Effector CD8-positive, alpha-beta T cell (primary cell): ENCODE results near the gene OLFML1.

ENCODE experiments used
- DNase-seq: peaks from one replicate; lab custom pipeline; 2025; lab: John Stamatoyannopoulos, UW

The OLFML1 gene

DNA sequence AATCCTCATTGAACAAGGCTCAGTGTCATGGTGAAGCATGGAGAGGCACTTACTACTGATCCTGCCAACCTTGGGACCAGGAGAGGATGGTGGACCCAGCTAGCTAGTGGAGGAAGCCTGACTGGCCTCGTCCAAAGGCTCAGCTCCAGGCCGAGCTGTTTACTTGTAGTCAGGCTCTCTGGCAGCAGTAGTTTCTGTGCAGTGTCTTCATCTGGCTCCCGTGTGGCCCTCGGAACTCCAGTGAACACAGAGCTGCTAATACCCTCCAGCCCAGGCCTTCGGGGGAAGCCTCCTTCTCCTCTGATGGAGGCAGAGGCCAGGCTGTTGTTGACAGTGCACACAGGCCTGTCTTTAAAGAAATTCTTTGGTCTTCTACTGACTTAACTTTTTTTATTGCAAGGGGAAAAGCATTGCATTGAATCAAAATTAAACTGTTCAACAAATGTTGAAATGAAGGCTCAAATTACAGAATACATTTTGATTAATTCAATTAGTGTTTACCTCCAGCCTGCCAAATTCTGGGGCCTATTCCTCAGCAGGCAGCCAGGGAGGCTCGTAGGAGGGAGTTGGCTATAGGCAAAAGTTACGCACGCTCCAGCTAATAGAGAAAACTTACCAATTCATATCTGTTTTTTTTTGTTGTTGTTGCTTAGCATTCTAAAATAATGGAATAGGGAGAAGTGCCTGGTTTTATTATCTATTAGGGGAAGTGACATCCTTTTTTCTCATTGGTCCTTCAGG, 47.3 kb downstream of the OLFML1 start:
- no peak for DNase-seq

DNA sequence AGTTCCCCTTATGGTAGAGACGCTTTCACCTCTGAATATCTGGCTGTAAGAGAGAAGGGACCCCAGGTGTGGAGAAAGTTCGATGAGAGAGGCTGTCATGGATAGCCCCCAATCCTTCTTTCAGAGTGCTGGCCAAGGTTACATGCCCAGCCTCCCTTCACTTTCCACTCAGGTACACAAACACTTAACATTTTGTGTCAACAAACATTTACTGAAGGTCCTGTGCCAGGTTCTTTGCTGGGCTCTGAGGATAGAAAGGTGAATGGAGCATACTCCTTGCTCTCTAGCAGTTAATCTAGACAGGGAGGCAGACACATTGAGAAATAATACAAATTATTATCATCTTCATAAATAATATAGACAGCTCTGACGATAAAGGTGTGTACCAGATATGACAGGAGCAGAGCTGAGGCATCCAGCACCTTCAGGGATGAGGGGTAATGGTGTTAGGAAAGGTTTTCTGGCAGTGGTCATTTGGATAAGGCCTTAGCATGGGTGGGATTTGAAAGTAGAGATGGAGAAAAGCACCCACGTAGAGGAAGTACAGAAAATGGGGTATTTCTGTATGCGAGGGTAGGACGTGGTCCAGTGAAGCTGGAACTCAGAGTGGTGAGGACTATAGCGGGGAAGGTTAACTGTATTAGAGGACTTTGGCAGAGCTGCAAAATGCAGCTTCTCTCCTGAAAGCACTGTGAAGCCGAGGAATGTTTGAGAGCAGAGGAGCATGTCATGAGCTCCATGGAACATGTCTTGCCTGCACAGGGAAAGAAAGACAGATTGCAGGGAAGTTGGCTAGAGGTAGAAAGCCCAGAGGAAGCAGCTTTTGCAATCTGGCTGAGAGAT, 48.1 kb downstream of the OLFML1 start:
- no peak for DNase-seq

- DNase-seq, result no peak
These were observed 48.7 kb downstream of the OLFML1 start for GRCh38 chr11:7534042-7534378.

DNA sequence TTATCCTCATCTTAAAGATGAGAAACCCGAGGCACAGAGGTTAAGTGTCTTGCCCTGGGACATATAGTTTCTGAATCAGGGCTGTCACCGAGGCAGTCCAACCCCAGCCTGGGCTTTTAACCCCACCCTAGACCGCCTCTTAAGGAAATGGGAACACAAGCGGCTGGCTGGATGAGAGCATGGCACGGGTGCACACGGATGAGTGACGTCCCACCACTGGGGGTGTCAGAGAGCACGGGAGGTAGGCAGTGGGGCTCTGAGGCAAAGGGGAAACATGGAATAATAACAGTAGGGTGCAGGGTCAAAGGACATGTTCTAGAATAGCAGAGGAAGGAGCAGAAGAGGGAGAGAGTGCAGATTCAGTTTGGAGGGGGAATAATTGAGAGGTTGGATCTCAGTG, 50.8 kb downstream of the OLFML1 start:
- DNase-seq, result no peak

- no peak for DNase-seq
These were observed 52.0 kb downstream of the OLFML1 start for GRCh38 chr11:7537265-7537664.

GRCh38 chr11:7538031-7538430, 52.7 kb downstream of the OLFML1 start:
- no peak for DNase-seq

DNA sequence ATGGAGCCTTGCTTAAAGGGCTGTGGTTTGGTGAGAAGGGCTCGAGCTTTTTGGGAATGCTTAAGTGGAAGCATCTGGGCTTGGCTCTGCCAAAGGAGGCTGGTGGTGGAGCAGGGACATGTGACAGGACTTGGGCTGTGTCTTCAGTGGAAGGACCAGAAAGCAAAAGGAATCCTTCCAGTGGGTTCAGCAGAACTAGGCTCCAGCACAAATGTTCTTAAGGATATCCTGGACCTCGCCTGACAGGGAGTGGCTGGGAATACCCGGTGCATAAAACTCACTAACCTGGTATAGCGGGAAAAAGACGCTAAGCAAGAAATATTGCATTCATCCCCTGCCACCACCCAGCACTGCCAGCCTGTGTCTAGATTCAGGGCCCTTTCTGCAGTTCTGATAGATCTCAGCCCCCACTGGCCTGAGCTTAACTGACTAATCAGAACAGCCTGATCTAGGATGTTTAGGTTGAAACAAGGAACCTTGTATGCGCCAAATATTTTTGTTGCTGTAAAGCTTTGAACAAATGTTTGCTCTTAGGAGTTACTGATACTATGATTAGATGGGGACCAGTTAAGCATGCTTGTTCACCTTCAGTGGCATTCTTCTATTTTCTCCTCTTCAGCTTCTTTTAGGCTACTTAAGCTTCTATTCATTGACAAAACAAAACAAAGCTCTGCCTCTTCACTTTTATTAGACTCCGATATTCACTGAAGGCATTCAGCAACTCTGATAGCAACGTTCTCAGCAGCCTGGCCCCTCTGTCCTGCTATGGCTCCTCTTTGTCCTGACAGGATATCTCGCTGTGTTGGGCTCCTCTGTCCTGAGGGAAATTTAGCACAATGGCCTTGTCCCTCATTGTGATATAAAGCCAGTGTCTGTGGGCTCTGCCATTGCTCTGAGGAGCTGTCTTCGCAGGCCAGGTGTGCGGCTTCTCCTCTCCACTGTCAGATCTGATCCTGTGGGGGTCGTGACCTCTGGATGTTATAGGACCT, 53.5 kb downstream of the OLFML1 start:
- no peak for DNase-seq

- no peak for DNase-seq
These were observed 55.7 kb downstream of the OLFML1 start for GRCh38 chr11:7540830-7541555.

DNA sequence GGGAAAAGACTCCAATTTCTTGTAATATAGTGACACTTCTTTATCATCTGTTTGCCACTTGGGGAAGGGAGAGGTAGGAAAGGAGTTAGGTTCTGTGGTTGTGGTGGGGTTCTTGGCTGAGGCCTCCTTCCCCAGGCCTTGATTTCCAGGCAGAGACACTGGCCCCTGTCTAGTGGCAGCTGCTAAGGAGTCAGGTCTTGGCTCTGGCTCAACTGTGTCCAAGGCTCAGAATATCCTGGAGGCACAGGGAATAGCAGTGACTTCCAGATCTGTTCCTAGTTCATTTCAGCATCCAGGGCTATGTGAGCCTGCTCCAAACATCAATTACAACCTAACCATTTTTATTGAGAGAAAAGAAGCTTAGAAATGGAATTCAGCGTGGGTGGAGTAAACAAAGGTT, 58.0 kb downstream of the OLFML1 start:
- DNase-seq, result no peak

DNA sequence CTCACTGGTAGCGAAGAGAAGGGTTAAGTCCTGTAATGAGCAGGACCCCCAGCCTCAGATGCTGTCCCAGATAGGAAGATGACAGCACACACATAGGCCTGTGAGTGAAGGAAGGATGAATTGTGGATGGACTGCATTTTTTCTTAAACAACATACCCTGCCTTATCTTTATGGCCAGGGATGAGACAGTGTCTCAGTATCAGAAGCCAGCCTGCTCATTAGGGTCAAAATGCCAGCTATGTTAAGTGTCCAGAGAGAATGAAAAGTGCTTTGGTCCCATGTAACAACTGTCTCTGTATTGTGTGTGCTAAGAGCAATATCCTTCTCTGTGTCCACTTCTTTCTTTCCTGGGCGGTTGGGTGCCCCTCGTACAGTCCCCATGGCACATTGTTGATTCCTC, 58.7 kb downstream of the OLFML1 start:
- no peak for DNase-seq

- DNase-seq, result no peak
These were observed 60.3 kb downstream of the OLFML1 start for GRCh38 chr11:7545611-7546010.

- no peak for DNase-seq
These were observed 61.1 kb downstream of the OLFML1 start for GRCh38 chr11:7546324-7546791.

- no peak for DNase-seq
These were observed 62.4 kb downstream of the OLFML1 start for GRCh38 chr11:7547687-7548086.

- no peak for DNase-seq
These were observed 63.5 kb downstream of the OLFML1 start for GRCh38 chr11:7548659-7549274.

DNA sequence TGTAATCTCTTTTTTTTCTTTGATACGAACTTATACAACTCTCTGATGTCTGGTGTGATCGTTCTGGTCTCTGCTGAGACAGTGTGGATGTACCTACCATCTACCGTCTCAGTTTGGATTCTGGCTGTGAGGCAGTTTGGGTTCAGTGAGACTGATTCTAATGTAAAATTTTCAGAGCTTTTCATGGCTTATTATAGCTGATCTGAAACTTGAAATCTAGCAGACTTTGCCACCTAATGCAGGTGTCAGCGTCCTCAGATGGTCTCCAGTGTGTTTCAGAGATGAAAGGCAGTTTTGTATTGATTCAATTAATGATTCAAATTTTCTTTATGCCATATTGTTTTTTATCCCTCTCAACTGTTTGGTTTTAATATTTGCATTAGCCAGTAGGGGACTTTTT, 64.4 kb downstream of the OLFML1 start:
- DNase-seq, result no peak

- no peak for DNase-seq
These were observed 66.3 kb downstream of the OLFML1 start for GRCh38 chr11:7551571-7551970.

DNA sequence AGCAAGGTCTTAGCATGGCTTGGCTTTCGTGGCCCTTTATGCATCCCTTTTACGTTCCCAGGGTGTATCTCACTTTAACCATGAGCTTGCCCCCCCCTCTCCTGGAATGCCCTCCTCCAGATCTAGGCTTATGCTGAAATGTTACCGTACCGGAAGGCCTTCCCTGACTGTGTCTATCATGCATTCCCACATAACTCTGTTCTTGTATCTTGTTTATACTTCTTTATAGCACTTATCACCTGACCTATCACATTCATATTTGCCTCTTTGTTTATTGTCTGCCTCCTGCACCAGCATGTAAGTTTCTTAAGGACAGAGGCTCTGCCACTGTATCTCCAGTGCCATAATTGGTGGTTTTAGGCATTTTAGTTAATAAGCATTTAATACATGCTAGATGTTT, 67.4 kb downstream of the OLFML1 start:
- no peak for DNase-seq

- DNase-seq, result no peak
These were observed 69.9 kb downstream of the OLFML1 start for GRCh38 chr11:7555052-7555699.

GRCh38 chr11:7558046-7558445, 72.7 kb downstream of the OLFML1 start:
- no peak for DNase-seq
